ENCODE measurements around the gene CIRBP.

DNA sequence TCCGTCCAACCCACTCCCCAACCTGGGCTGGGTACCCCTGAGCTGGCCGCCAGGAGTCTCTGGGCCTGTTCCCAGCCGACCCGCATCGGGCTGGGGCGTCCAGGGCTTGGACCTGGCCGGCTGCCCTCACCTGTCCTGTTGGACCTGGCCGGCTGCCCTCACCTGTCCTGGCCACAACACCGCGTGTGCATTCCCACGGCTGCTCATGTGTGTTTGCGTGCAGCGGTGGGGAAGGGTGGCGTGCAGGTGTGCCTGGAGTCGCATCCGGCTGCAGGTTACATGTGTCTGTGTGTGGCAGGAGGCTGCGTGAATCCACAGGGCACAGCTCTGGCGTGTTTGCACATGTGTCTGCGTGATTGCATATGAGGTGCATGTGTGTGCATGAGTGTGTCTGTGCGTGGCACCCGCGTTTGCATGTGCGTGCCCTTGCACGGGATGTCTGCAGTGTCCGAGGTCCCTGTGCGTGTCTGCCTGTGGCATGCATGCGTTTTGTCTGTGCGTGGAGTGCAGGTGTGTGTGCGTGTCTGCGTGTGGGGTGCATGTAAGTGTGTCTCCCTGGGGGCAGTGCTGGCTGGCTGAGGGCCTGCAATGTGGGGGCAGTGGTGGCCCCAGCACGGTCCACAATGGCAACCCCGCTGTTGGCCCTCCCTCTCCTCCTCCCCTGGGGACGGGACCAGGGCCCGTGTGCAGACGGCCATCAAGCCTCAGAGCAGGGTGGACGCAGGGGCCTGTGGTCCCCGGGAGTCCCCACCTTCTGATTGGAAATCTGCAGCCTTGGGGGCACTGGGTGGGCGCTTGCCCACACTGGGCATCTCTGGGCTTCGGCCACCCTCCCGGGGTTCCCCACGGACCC is 19.9 kb downstream of the CIRBP start:
- TF ChIP-seq, protein P1, sequence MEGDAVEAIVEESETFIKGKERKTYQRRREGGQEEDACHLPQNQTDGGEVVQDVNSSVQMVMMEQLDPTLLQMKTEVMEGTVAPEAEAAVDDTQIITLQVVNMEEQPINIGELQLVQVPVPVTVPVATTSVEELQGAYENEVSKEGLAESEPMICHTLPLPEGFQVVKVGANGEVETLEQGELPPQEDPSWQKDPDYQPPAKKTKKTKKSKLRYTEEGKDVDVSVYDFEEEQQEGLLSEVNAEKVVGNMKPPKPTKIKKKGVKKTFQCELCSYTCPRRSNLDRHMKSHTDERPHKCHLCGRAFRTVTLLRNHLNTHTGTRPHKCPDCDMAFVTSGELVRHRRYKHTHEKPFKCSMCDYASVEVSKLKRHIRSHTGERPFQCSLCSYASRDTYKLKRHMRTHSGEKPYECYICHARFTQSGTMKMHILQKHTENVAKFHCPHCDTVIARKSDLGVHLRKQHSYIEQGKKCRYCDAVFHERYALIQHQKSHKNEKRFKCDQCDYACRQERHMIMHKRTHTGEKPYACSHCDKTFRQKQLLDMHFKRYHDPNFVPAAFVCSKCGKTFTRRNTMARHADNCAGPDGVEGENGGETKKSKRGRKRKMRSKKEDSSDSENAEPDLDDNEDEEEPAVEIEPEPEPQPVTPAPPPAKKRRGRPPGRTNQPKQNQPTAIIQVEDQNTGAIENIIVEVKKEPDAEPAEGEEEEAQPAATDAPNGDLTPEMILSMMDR (IDR thresholded peaks at IDR 0.05), result no peak
- no peak for TF ChIP-seq EZH2 (IDR thresholded peaks at IDR 0.05; ENCODE audit: borderline replicate concordance, insufficient read depth, low read depth, low read length, poor library complexity, severe bottlenecking)
